Endothelial cell of umbilical vein (primary cell): ENCODE results near the gene CTTNBP2.

Source experiments
- CTCF ChIP-seq, 2 donors: IDR thresholded peaks; 1 replicate in 1 of 2; 2 replicates in 1 of 2; pipeline ENCODE4 v1.5.1; 2011; ENCODE audit warnings: low read length in 2 of 2, mild to moderate bottlenecking in 2 of 2, moderate library complexity in 2 of 2, control low read depth in 1 of 2, inconsistent platforms in 1 of 2, low read depth in 1 of 2; ENCODE audit not compliant: insufficient read depth in 1 of 2; ENCODE audit errors: extremely low read depth in 1 of 2
- EZH2 ChIP-seq: IDR thresholded peaks from 2 replicates; pipeline ENCODE4 v1.6.1; 2012; ENCODE audit warnings: borderline replicate concordance, low read depth, mild to moderate bottlenecking, moderate library complexity, low read length, inconsistent platforms; ENCODE audit not compliant: severe bottlenecking
- MAX ChIP-seq: IDR thresholded peaks from 2 replicates; pipeline ENCODE4 v1.6.1; 2011; ENCODE audit not compliant: insufficient read depth, insufficient read length
- MYC ChIP-seq: IDR thresholded peaks from one replicate; pipeline ENCODE4 v1.6.1; 2011; ENCODE audit warnings: mild to moderate bottlenecking, low read depth, low read length
- POLR2A ChIP-seq: IDR thresholded peaks from 2 replicates; pipeline ENCODE4 v1.6.1; 2012; ENCODE audit warnings: low read depth, mild to moderate bottlenecking, control low read depth, low read length
- POLR2AphosphoS5 ChIP-seq: IDR thresholded peaks from 2 replicates; pipeline ENCODE4 v1.6.1; 2012; ENCODE audit warnings: low read depth, mild to moderate bottlenecking, control low read depth, low read length, moderate library complexity; ENCODE audit not compliant: insufficient read depth

- TF ChIP-seq CTCF (IDR thresholded peaks at IDR 0.05; ENCODE audit: extremely low read depth in 1 of 2, insufficient read depth in 1 of 2, low read depth in 1 of 2, low read length in 2 of 2) (no peak), POLR2A (no peak), MAX (no peak), POLR2AphosphoS5 (no peak), EZH2 (no peak), MYC (no peak)
Observed at GRCh38 chr7:117719377-117719776, 153.9 kb downstream of the CTTNBP2 start.
